Glutamatergic neuron (in vitro differentiated cells): ENCODE measurements around the gene BIRC5. TPM values are rescaled to one million over a fixed set of nuclear protein-coding genes. Genes with fewer than 3 reads are reported as not detected.

Experiments used
- DNase-seq: peaks from one replicate; pipeline ENCODE4 v3.0.0; 2022
- H3K27ac Mint-ChIP-seq: one replicate; pipeline ENCODE4 v1.8.0; 2020; ENCODE audit warnings: mild to moderate bottlenecking, mixed read lengths, inconsistent platforms; ENCODE audit not compliant: unreplicated experiment
- H3K27me3 Mint-ChIP-seq: one replicate; pipeline ENCODE4 v1.8.0; 2020; ENCODE audit warnings: mild to moderate bottlenecking, moderate library complexity, mixed read lengths, inconsistent platforms; ENCODE audit not compliant: unreplicated experiment
- H3K36me3 Mint-ChIP-seq: one replicate; pipeline ENCODE4 v1.8.0; 2020; ENCODE audit warnings: mild to moderate bottlenecking, mixed read lengths, inconsistent platforms; ENCODE audit not compliant: unreplicated experiment
- H3K4me1 Mint-ChIP-seq: one replicate; pipeline ENCODE4 v1.8.0; 2020; ENCODE audit warnings: mild to moderate bottlenecking, low read depth, mixed read lengths, inconsistent platforms; ENCODE audit not compliant: unreplicated experiment
- H3K4me3 Mint-ChIP-seq: one replicate; pipeline ENCODE4 v1.8.0; 2020; ENCODE audit warnings: mild to moderate bottlenecking, mixed read lengths, inconsistent platforms; ENCODE audit not compliant: unreplicated experiment
- H3K9me3 Mint-ChIP-seq: one replicate; pipeline ENCODE4 v1.8.0; 2020; ENCODE audit warnings: mild to moderate bottlenecking, moderate library complexity, mixed read lengths, inconsistent platforms; ENCODE audit not compliant: unreplicated experiment
- total RNA-seq: library from RNA; stranded (reverse); fragmentation: NEBNext Ultra II Directional; extraction: Animal tissue kit (Norgen Biotek cat#: 25700); gene quantifications from one replicate; pipeline ENCODE4 v1.2.1, GENCODE V29; 2021; ENCODE audit not compliant: unreplicated experiment
- TF ChIP-seq, protein P1 (sequence below): fragments of 200-600 bp; sonication (generic); IDR thresholded peaks from one replicate; pipeline ENCODE4 v1.5.0; 2021; ENCODE audit not compliant: partially characterized antibody, unreplicated experiment

BIRC5 gene
- total RNA-seq, 1 donor from 2014 or later = 14.5 TPM

DNA sequence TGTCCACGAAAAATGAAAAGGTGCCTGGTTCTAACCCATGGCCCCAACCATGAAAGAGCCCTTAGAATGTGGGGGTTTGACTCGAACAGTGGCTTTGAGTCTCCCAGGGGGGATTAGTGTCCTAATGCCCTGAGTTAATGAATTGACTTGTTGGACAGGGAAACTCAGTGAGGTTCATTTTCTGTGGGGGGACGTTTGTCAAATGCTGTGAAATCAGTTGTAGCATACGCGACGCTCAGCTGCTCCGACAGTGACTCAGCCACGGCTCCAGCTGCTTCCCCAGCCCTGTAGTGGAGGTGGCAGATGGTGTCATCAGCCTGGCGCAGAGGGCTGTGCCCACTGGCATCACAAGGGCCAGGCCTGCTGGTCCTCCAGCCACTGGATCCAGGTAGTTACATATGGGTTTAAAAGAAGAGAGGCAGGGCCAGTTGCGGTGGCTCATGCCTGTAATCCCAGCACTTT is 13.4 kb downstream of the BIRC5 start:
- H3K27me3 Mint-ChIP-seq = peaks cover 4% of the 10 kb centered on the region
- H3K36me3 Mint-ChIP-seq = no peaks in the 10 kb centered on the region
- peaks cover 20% of the 10 kb centered on the region for H3K4me1 Mint-ChIP-seq
- TF ChIP-seq, protein P1, sequence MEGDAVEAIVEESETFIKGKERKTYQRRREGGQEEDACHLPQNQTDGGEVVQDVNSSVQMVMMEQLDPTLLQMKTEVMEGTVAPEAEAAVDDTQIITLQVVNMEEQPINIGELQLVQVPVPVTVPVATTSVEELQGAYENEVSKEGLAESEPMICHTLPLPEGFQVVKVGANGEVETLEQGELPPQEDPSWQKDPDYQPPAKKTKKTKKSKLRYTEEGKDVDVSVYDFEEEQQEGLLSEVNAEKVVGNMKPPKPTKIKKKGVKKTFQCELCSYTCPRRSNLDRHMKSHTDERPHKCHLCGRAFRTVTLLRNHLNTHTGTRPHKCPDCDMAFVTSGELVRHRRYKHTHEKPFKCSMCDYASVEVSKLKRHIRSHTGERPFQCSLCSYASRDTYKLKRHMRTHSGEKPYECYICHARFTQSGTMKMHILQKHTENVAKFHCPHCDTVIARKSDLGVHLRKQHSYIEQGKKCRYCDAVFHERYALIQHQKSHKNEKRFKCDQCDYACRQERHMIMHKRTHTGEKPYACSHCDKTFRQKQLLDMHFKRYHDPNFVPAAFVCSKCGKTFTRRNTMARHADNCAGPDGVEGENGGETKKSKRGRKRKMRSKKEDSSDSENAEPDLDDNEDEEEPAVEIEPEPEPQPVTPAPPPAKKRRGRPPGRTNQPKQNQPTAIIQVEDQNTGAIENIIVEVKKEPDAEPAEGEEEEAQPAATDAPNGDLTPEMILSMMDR = no peak
- no peak for DNase-seq
- no peak overlapping the region for H3K4me3 Mint-ChIP-seq
- peaks cover 7% of the 10 kb centered on the region for H3K9me3 Mint-ChIP-seq
- H3K27ac Mint-ChIP-seq = no peak overlapping the region

DNA sequence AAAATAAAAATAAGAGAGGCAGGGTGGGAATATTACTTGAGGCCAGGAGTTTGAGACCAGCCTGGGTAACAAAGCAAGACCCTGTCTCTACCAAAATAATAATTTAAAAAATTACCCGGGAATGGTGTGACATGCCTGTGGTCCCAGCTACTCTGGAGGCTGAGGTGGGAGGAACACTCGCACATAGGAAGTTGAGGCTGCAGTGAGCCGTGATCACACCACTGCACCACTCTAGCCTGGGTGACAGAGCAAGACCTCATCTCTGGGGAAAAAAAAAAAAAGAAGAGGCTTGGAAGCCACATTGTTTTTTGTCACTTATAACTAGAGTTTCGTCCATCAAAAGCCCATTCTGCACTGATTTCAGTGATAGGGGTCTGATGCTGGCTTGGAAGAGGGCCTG is 14.1 kb downstream of the BIRC5 start:
- Mint-ChIP-seq H3K27ac (no peak overlapping the region), H3K9me3 (peaks cover 7% of the 10 kb centered on the region), H3K4me1 (peaks cover 18% of the 10 kb centered on the region), H3K36me3 (no peaks in the 10 kb centered on the region), H3K4me3 (no peak overlapping the region), H3K27me3 (peaks cover 4% of the 10 kb centered on the region)
- TF ChIP-seq, protein P1 = no peak
- DNase-seq = no peak

DNA sequence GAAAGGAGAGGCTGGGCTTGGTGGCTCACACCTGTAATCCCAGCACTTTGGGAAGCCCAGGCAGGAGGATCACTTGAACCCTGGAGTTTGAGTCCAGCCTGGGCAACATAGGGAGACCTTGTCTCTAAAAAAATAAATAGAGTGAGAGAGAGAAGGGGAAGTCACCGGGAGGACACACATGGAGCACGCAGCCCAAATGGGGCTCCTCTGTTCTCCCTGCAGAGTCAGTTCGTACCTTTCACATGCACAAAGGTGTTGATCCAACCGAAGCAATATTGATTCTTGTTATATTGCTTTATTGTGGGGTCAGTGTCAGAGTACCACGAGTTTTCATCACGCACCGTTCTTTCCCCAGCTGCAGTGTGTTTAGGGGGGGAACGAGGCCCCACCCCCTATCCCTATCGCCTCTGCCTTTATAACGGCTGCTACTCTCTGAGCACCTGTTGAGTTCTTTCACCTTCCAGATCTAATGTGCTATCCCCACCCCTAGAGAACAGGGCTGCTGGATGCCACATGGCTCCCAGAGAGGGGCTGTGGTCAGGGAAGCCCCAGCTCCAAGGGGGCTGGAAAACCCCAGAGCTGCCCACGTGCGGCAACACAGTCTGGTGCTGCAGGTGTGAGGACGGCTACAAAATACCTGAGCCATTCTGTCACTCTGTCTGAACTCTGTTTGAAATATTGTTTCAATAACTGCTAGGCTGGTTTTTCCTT is 16.4 kb downstream of the BIRC5 start:
- Mint-ChIP-seq H3K4me3 (no peak overlapping the region), H3K36me3 (no peaks in the 10 kb centered on the region), H3K27ac (no peak overlapping the region), H3K4me1 (peaks cover 4% of the 10 kb centered on the region), H3K9me3 (peaks cover 6% of the 10 kb centered on the region), H3K27me3 (peaks cover 4% of the 10 kb centered on the region)
- no peak for DNase-seq
- TF ChIP-seq, protein P1 = no peak

DNA sequence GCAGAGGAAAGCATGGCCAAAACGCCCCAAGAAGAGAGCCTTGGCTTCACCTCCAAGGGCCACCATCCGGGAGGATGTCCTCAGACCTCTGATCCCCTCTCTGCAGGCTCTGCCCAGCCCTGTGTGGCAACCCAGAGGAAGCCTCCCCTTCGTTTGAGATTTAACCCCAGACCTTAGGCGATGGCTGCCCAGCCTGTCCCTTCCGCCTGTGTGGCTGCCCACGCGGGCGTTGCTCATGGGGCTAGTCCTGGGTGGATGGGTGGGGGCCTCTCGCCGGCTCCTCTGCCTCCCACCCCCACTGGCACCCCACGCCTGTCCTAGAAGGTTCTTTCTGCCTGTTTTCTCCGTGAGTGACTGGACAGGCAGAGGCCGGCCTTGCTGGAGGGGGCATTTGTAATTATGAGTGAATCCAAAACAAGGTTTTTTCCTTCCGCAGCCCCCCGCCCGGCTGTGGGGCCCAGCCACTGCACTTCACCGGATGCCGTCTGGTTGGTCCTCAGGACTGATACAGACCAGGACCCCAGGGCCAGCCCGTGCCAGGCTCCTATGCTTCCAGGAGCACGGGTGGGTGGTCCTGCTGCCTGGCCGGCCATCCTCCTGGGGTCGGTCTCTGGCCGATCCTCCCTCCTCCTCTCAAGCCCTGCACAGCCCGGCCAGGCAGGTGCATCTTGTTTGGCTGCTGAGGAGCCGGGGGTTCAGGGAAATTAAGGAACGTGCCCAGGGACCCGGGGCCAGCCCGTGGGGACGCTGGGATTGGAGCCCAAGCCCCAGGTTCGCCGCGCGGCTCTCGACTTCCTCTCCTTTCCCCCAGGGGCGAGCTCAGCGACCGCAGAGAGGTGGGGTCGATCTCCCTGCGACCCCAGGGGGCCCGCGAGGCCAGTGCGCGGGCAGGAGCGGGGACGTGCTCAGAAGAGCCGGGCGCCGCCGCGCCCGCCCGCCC is 17.2 kb downstream of the BIRC5 start, which contains the start of gene TMEM235:
Gene TMEM235, plus strand, starts transcription at position 636 of the 940 bp plus-strand sequence. CDS start 393 bp downstream, outside the sequence.
- Mint-ChIP-seq H3K27ac (no peak within 1 kb of the TSS), H3K36me3 (no peaks in the 10 kb centered on the region), H3K4me3 (no peak within 1 kb of the TSS), H3K4me1 (peaks cover 4% of the 10 kb centered on the region), H3K9me3 (peaks cover 6% of the 10 kb centered on the region), H3K27me3 (peaks cover 4% of the 10 kb centered on the region)
- TF ChIP-seq, protein P1 = no peak
- DNase-seq = no peak
